ENCODE measurements around the gene TYW1.
"Not testable (repeated sequence)": the region's sequence is repeated elsewhere in the genome, so short reads cannot be mapped to it uniquely, and the experiment has no call there.

DNA sequence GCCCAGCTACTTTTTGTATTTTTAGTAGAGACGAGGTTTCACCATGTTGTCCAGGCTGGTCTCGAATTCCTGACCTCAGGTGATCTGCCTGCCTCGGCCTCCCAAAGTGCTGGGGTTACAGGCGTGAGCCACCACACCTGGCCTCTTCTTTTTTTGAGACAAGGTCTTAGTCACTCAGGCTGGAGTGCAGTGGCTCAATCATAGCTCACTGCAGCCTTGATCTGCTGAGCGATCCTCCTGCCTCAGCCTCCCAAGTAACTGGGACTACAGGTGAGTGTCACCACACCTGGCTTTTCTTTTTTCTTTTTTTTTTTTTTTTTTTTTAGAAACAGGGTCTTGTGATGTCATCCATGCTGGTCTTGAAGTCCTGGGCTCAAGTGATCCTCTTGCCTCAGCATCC is 27.6 kb upstream of the TYW1 start:
- not testable (repeated sequence) for TF ChIP-seq ZNF274 (IDR thresholded peaks at IDR 0.05; ENCODE audit: low read depth, low read length); YY1 (IDR thresholded peaks at IDR 0.05; ENCODE audit: insufficient read depth, insufficient read length); SUZ12 (IDR thresholded peaks at IDR 0.05; ENCODE audit: extremely low read depth, insufficient read depth, insufficient read length)

All from NT2/D1 (cell line).